Measurements from ENCODE around the gene GHRH. TPM values are rescaled to one million over a fixed set of nuclear protein-coding genes. Genes with fewer than 3 reads are reported as not detected.

Gene GHRH
- total RNA-seq, 1 experiment from 2014 or later: 0.74 TPM

- 0 out of 2 replicates have a peak, but pooled peaks have one; percentile 55 for TF ChIP-seq ZNF281 (CRISPR knock-in tag; IDR thresholded peaks at IDR 0.05)
- 0 out of 2 replicates have a peak, but pooled peaks have one; percentile 23 for TF ChIP-seq FOXK1 (CRISPR knock-in tag; IDR thresholded peaks at IDR 0.05)
- no peak for TF ChIP-seq CREB1 (CRISPR knock-in tag; IDR thresholded peaks at IDR 0.05)
- no peak for TF ChIP-seq TCF7 (CRISPR knock-in tag; IDR thresholded peaks at IDR 0.05; ENCODE audit: low read depth)
- TF ChIP-seq JUN (CRISPR knock-in tag; IDR thresholded peaks at IDR 0.05): no peak
- no peak for TF ChIP-seq ZNF671 (CRISPR knock-in tag; IDR thresholded peaks at IDR 0.05)
- no peak for TF ChIP-seq HMGXB4 (CRISPR knock-in tag; IDR thresholded peaks at IDR 0.05)
- TF ChIP-seq NR2C2 (CRISPR knock-in tag; IDR thresholded peaks at IDR 0.05): no peak
- no peak for TF ChIP-seq NFE2L1 (CRISPR knock-in tag; IDR thresholded peaks at IDR 0.05)
- TF ChIP-seq SMAD4 (CRISPR knock-in tag; IDR thresholded peaks at IDR 0.05): no peak
- TF ChIP-seq ZNF425 (CRISPR knock-in tag; conservative IDR thresholded peaks at IDR 0.05): no peak
- TF ChIP-seq MYBL2 (CRISPR knock-in tag; IDR thresholded peaks at IDR 0.05): no peak
- no peak for TF ChIP-seq TEAD4 (CRISPR knock-in tag; IDR thresholded peaks at IDR 0.05)
- TF ChIP-seq ZNF396 (CRISPR knock-in tag; IDR thresholded peaks at IDR 0.05; ENCODE audit: borderline replicate concordance): no peak
- no peak for TF ChIP-seq KAT7 (CRISPR knock-in tag; IDR thresholded peaks at IDR 0.05; ENCODE audit: borderline replicate concordance)
- no peak for TF ChIP-seq ATF1 (CRISPR knock-in tag; IDR thresholded peaks at IDR 0.05)
- TF ChIP-seq ZNF532 (CRISPR knock-in tag; IDR thresholded peaks at IDR 0.05; ENCODE audit: borderline replicate concordance): no peak
- no peak for TF ChIP-seq CDX4 (CRISPR knock-in tag; IDR thresholded peaks at IDR 0.05; ENCODE audit: borderline replicate concordance)
- TF ChIP-seq ARID4B (CRISPR knock-in tag; IDR thresholded peaks at IDR 0.05; ENCODE audit: borderline replicate concordance): no peak
- no peak for TF ChIP-seq CTCF (IDR thresholded peaks at IDR 0.05)
Observed at GRCh38 chr20:37267667-37268313, 6.2 kb upstream of the GHRH start (continued).
